Inferior parietal cortex (tissue), 1 donor: Measurements from ENCODE around the gene PHETA1.
"Not testable (repeated sequence)": the region's sequence is repeated elsewhere in the genome, so short reads cannot be mapped to it uniquely, and the experiment has no call there.

Source experiments
- DNase-seq: peaks from one replicate; pipeline ENCODE4 v3.0.0-alpha.2; 2016; ENCODE audit errors: extremely low spot score

The PHETA1 gene

GRCh38 chr12:111405859-111406473 is 37.1 kb upstream of the PHETA1 start, which contains the start of gene SH2B3:
SH2B3 (plus strand) TSS chr12:111405923; CDS start chr12:111418146, 12,223 bp downstream.
- DNase-seq: no peak

- peak; percentile 81 for DNase-seq
These were observed 36.4 kb upstream of the PHETA1 start for GRCh38 chr12:111405149-111405858.

- no peak for DNase-seq
These were observed 35.7 kb upstream of the PHETA1 start for GRCh38 chr12:111404362-111405148.

GRCh38 chr12:111402490-111402824 is 33.6 kb upstream of the PHETA1 start:
- DNase-seq: not testable (repeated sequence)

- no peak for DNase-seq
These were observed 32.3 kb upstream of the PHETA1 start for GRCh38 chr12:111401167-111401605.

GRCh38 chr12:111399741-111400404 is 31.0 kb upstream of the PHETA1 start:
- DNase-seq: not testable (repeated sequence)

- no peak for DNase-seq
These were observed 29.6 kb upstream of the PHETA1 start for GRCh38 chr12:111398530-111398929.

GRCh38 chr12:111396726-111397445 is 28.0 kb upstream of the PHETA1 start:
- DNase-seq: peak; percentile 86

GRCh38 chr12:111396271-111396670 is 27.4 kb upstream of the PHETA1 start:
- not testable (repeated sequence) for DNase-seq

GRCh38 chr12:111395336-111396187 is 26.7 kb upstream of the PHETA1 start:
- no peak for DNase-seq

- DNase-seq: no peak
These were observed 25.6 kb upstream of the PHETA1 start for GRCh38 chr12:111394480-111394879.

- DNase-seq: no peak
These were observed 24.9 kb upstream of the PHETA1 start for GRCh38 chr12:111393700-111394300.

- DNase-seq: no peak
These were observed 22.0 kb upstream of the PHETA1 start for GRCh38 chr12:111390910-111391309.

- DNase-seq: no peak
These were observed 20.7 kb upstream of the PHETA1 start for GRCh38 chr12:111389635-111390034.

GRCh38 chr12:111387747-111388323 is 18.9 kb upstream of the PHETA1 start:
- no peak for DNase-seq

- no peak for DNase-seq
These were observed 18.0 kb upstream of the PHETA1 start for GRCh38 chr12:111386885-111387284.

- DNase-seq: no peak
These were observed 15.7 kb upstream of the PHETA1 start for GRCh38 chr12:111384596-111384995.

- DNase-seq: no peak
These were observed 11.2 kb upstream of the PHETA1 start for GRCh38 chr12:111379942-111380554.

GRCh38 chr12:111377440-111377839 is 8.5 kb upstream of the PHETA1 start:
- DNase-seq: no peak
